WTC11 (cell line): ENCODE data around the gene SENP3. TPM values are rescaled to one million over a fixed set of nuclear protein-coding genes. Genes with fewer than 3 reads are reported as not detected.

ENCODE experiments used
- ATAC-seq: fragments of 200-7000 bp; cut with Tn5 transposase; 2 replicates; pipeline ENCODE4 v1.10.0; 2021; ENCODE audit warnings: mild to moderate bottlenecking, moderate library complexity
- CTCF ChIA-PET: fragments of 300-600 bp; sonication (Branson Sonifier 250); formaldehyde crosslinking; loops from one replicate; lab custom pipeline; 2021; ENCODE audit warnings: antibody characterized with exemption; lab: Charles Lee
- POLR2A ChIA-PET: fragments of 350-600 bp; sonication (Branson Sonifier 250); formaldehyde crosslinking; loops from one replicate; lab custom pipeline; 2021; ENCODE audit warnings: antibody characterized with exemption; lab: Charles Lee
- DNase-seq: peaks from one replicate; pipeline ENCODE4 v3.0.0; 2021; ENCODE audit warnings: low spot score
- H3K27ac Mint-ChIP-seq: 2 replicates; pipeline ENCODE4 v1.8.0; 2021; ENCODE audit warnings: mixed read lengths
- H3K27me3 Mint-ChIP-seq: 2 replicates; pipeline ENCODE4 v1.8.0; 2021; ENCODE audit warnings: low read depth, mild to moderate bottlenecking, moderate library complexity, mixed read lengths
- H3K36me3 Mint-ChIP-seq: 2 replicates; pipeline ENCODE4 v1.8.0; 2021; ENCODE audit warnings: mixed read lengths
- H3K4me1 Mint-ChIP-seq: 2 replicates; pipeline ENCODE4 v1.8.0; 2022; ENCODE audit warnings: mixed read lengths
- H3K4me3 Mint-ChIP-seq: 2 replicates; pipeline ENCODE4 v1.8.0; 2021; ENCODE audit warnings: mild to moderate bottlenecking, moderate library complexity, mixed read lengths
- H3K9me3 Mint-ChIP-seq: 2 replicates; pipeline ENCODE4 v1.8.0; 2021; ENCODE audit warnings: mixed read lengths
- EMX1 ChIP-seq: fragments of 250-450 bp; sonication (Bioruptor Pico); IDR thresholded peaks from 2 replicates; pipeline ENCODE4 v1.8.0; 2021; ENCODE audit warnings: mild to moderate bottlenecking
- ETV6 ChIP-seq: sonication (generic); formaldehyde crosslinking; IDR thresholded peaks from 2 replicates; pipeline ENCODE4 v1.8.1; 2022; ENCODE audit warnings: mild to moderate bottlenecking, missing genetic modification reagents
- FOXJ3 ChIP-seq: sonication (generic); formaldehyde crosslinking; IDR thresholded peaks from 2 replicates; pipeline ENCODE4 v1.9.0; 2021; ENCODE audit warnings: missing genetic modification reagents, mild to moderate bottlenecking, borderline replicate concordance
- GRHL2 ChIP-seq: fragments of 250-450 bp; sonication (Bioruptor Pico); IDR thresholded peaks from 2 replicates; pipeline ENCODE4 v1.8.0; 2022; ENCODE audit warnings: mild to moderate bottlenecking, moderate library complexity; ENCODE audit not compliant: insufficient replicate concordance, severe bottlenecking
- NFATC4 ChIP-seq: fragments of 250-450 bp; sonication (Bioruptor Pico); IDR thresholded peaks from 2 replicates; pipeline ENCODE4 v1.9.0; 2021; ENCODE audit warnings: mild to moderate bottlenecking
- NR1H2 ChIP-seq: sonication (generic); formaldehyde crosslinking; IDR thresholded peaks from 2 replicates; pipeline ENCODE4 v1.9.0; 2021; ENCODE audit warnings: mild to moderate bottlenecking, moderate library complexity, missing genetic modification reagents
- NR2C2 ChIP-seq: sonication (generic); formaldehyde crosslinking; IDR thresholded peaks from 2 replicates; pipeline ENCODE4 v1.8.0; 2022; ENCODE audit warnings: mild to moderate bottlenecking, missing genetic modification reagents
- TCF7 ChIP-seq: sonication (generic); formaldehyde crosslinking; IDR thresholded peaks from 2 replicates; pipeline ENCODE4 v1.8.0; 2022; ENCODE audit warnings: mild to moderate bottlenecking, low read depth, missing genetic modification reagents, moderate library complexity
- TEAD4 ChIP-seq: sonication (generic); formaldehyde crosslinking; IDR thresholded peaks from 2 replicates; pipeline ENCODE4 v1.8.0; 2022; ENCODE audit warnings: mild to moderate bottlenecking, missing genetic modification reagents
- ZNF121 ChIP-seq: sonication (generic); formaldehyde crosslinking; IDR thresholded peaks from 2 replicates; pipeline ENCODE4 v1.8.0; 2023; ENCODE audit warnings: missing genetic modification reagents
- ZNF138 ChIP-seq: sonication (generic); formaldehyde crosslinking; conservative IDR thresholded peaks from 2 replicates; pipeline ENCODE4 v1.8.1; 2022; ENCODE audit warnings: mild to moderate bottlenecking, moderate library complexity, missing genetic modification reagents
- ZNF317 ChIP-seq: sonication (generic); formaldehyde crosslinking; IDR thresholded peaks from 2 replicates; pipeline ENCODE4 v1.8.1; 2023; ENCODE audit warnings: low read depth, mild to moderate bottlenecking, moderate library complexity, missing genetic modification reagents, borderline replicate concordance
- ZNF671 ChIP-seq: fragments of 250-450 bp; sonication (Bioruptor Pico); IDR thresholded peaks from 2 replicates; pipeline ENCODE4 v1.8.0; 2021; ENCODE audit warnings: mild to moderate bottlenecking
- total RNA-seq: library from RNA; stranded (reverse); gene quantifications from 3 replicates; pipeline ENCODE4 v1.2.3, GENCODE V29; 2021
- TF ChIP-seq, protein P1 (sequence below): fragments of 250-450 bp; sonication (Bioruptor Pico); IDR thresholded peaks from 2 replicates; pipeline ENCODE4 v1.8.0; 2021; ENCODE audit warnings: mild to moderate bottlenecking
- TF ChIP-seq, protein P2 (sequence below): sonication (generic); formaldehyde crosslinking; IDR thresholded peaks from 2 replicates; pipeline ENCODE4 v1.8.1; 2023; ENCODE audit warnings: mild to moderate bottlenecking, missing genetic modification reagents
- TF ChIP-seq, protein P3 (sequence below): sonication (generic); formaldehyde crosslinking; IDR thresholded peaks from 2 replicates; pipeline ENCODE4 v1.8.1; 2022; ENCODE audit warnings: missing genetic modification reagents, borderline replicate concordance
- TF ChIP-seq, protein P4 (sequence below): fragments of 250-450 bp; sonication (Bioruptor Pico); conservative IDR thresholded peaks from 2 replicates; pipeline ENCODE4 v1.9.0; 2021; ENCODE audit warnings: mild to moderate bottlenecking
- TF ChIP-seq, protein P5 (sequence below): sonication (generic); formaldehyde crosslinking; IDR thresholded peaks from 2 replicates; pipeline ENCODE4 v1.8.0; 2023; ENCODE audit warnings: missing genetic modification reagents
- TF ChIP-seq, protein P6 (sequence below): sonication (generic); formaldehyde crosslinking; IDR thresholded peaks from 2 replicates; pipeline ENCODE4 v1.8.1; 2022; ENCODE audit warnings: mild to moderate bottlenecking, missing genetic modification reagents, moderate library complexity, borderline replicate concordance

Gene SENP3
- total RNA-seq, 1 experiment from 2014 or later = 85.4 TPM

DNA sequence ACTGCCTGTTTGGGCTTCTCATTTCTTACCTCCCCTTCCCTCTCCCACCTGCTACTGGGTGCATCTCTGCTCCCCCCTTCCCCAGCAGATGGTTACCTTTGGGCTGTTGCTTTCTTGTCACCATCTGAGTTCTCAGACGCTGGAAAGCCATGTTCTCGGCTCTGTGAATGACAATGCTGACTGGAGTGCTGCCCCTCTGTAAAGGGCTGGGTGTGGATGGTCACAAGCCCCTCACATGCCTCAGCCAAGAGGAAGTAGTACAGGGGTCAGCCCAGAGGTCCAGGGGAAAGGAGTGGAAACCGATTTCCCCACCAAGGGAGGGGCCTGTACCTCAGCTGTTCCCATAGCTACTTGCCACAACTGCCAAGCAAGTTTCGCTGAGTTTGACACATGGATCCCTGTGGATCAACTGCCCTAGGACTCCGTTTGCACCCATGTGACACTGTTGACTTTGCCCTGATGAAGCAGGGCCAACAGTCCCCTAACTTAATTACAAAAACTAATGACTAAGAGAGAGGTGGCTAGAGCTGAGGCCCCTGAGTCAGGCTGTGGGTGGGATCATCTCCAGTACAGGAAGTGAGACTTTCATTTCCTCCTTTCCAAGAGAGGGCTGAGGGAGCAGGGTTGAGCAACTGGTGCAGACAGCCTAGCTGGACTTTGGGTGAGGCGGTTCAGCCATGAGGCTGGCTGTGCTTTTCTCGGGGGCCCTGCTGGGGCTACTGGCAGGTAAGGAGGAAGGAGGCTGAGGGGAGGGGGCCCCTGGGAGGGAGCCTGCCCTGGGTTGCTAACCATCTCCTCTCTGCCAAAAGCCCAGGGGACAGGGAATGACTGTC, 17.5 kb downstream of the SENP3 start, which contains the start of gene CD68 (continued):
- TF ChIP-seq ZNF671 (peak; percentile 97), ZNF138 (CRISPR knock-in tag) (0 out of 2 replicates have a peak, but pooled peaks have one; percentile 42)

DNA sequence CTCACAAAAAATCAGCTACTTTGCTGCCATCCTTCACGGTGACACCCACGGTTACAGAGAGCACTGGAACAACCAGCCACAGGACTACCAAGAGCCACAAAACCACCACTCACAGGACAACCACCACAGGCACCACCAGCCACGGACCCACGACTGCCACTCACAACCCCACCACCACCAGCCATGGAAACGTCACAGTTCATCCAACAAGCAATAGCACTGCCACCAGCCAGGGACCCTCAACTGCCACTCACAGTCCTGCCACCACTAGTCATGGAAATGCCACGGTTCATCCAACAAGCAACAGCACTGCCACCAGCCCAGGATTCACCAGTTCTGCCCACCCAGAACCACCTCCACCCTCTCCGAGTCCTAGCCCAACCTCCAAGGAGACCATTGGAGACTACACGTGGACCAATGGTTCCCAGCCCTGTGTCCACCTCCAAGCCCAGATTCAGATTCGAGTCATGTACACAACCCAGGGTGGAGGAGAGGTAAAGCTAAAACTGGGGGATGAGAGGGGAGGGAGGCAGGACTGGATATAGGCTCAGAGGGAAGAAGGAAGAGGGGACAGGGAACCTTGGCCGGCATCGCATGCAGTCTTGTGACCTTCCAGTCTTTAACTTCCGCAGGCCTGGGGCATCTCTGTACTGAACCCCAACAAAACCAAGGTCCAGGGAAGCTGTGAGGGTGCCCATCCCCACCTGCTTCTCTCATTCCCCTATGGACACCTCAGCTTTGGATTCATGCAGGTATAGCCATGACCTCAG, 18.3 kb downstream of the SENP3 start:
- Mint-ChIP-seq H3K36me3 (peaks cover 43% of the 10 kb centered on the region), H3K27ac (peak overlapping the region; percentile 75), H3K4me3 (no peak overlapping the region), H3K27me3 (no peaks in the 10 kb centered on the region), H3K9me3 (no peaks in the 10 kb centered on the region), H3K4me1 (peaks cover 64% of the 10 kb centered on the region)
- no peak for TF ChIP-seq ZNF138 (CRISPR knock-in tag)
- TF ChIP-seq TCF7 (CRISPR knock-in tag) = no peak
- no peak for TF ChIP-seq ETV6 (CRISPR knock-in tag)
- TF ChIP-seq ZNF317 (CRISPR knock-in tag) = no peak
- TF ChIP-seq NR1H2 (CRISPR knock-in tag) = no peak
- no peak for TF ChIP-seq TEAD4 (CRISPR knock-in tag)
- TF ChIP-seq, protein P1, sequence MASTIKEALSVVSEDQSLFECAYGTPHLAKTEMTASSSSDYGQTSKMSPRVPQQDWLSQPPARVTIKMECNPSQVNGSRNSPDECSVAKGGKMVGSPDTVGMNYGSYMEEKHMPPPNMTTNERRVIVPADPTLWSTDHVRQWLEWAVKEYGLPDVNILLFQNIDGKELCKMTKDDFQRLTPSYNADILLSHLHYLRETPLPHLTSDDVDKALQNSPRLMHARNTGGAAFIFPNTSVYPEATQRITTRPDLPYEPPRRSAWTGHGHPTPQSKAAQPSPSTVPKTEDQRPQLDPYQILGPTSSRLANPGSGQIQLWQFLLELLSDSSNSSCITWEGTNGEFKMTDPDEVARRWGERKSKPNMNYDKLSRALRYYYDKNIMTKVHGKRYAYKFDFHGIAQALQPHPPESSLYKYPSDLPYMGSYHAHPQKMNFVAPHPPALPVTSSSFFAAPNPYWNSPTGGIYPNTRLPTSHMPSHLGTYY = no peak
- TF ChIP-seq GRHL2 = no peak
- TF ChIP-seq, protein P2, sequence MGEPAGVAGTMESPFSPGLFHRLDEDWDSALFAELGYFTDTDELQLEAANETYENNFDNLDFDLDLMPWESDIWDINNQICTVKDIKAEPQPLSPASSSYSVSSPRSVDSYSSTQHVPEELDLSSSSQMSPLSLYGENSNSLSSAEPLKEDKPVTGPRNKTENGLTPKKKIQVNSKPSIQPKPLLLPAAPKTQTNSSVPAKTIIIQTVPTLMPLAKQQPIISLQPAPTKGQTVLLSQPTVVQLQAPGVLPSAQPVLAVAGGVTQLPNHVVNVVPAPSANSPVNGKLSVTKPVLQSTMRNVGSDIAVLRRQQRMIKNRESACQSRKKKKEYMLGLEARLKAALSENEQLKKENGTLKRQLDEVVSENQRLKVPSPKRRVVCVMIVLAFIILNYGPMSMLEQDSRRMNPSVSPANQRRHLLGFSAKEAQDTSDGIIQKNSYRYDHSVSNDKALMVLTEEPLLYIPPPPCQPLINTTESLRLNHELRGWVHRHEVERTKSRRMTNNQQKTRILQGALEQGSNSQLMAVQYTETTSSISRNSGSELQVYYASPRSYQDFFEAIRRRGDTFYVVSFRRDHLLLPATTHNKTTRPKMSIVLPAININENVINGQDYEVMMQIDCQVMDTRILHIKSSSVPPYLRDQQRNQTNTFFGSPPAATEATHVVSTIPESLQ (CRISPR knock-in tag) = no peak
- TF ChIP-seq NFATC4 (CRISPR knock-in tag) = no peak
- no peak for TF ChIP-seq ZNF121 (CRISPR knock-in tag)
- DNase-seq = no peak
- ATAC-seq = no peak
- POLR2A ChIA-PET = interaction anchor here (0.8 to 2.6 kb wide), 3 partner anchors 10 to 107 kb away, joined by 3 to 17 read pairs (median 12); partner anchors contain the start of genes SOX15, TP53 and WRAP53
- CTCF ChIA-PET = interaction anchor here (1.3 to 4.3 kb wide), 6 partner anchors 10 to 108 kb away, joined by 3 to 36 read pairs (median 7); partner anchors contain the start of genes SOX15, TP53 and WRAP53

DNA sequence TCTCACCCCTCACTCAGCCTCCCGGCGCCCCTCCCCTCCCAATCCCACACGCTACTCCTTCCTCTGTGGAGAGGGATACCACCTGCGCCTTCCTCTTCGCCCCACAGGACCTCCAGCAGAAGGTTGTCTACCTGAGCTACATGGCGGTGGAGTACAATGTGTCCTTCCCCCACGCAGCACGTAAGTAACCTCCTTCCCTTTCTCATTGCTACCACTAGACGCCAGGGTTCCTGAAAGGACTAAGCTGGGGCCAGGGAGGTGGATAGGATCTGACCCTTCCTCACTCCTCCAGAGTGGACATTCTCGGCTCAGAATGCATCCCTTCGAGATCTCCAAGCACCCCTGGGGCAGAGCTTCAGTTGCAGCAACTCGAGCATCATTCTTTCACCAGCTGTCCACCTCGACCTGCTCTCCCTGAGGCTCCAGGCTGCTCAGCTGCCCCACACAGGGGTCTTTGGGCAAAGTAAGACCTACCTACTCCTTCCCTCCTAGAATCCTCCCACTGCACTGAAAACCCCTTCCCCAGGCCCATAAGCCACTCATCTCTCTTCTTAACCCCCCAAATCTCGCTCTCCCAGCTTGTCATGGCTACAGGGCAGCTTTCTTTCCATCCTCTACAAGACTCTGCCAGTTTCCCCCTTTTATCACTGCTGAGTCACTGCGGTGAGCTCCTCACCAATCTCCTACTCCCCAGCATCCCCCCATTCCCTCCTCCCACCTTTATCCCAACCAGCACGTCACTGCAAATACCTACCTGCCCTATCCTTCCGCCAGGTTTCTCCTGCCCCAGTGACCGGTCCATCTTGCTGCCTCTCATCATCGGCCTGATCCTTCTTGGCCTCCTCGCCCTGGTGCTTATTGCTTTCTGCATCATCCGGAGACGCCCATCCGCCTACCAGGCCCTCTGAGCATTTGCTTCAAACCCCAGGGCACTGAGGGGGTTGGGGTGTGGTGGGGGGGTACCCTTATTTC, 19.2 kb downstream of the SENP3 start:
- TF ChIP-seq, protein P3, sequence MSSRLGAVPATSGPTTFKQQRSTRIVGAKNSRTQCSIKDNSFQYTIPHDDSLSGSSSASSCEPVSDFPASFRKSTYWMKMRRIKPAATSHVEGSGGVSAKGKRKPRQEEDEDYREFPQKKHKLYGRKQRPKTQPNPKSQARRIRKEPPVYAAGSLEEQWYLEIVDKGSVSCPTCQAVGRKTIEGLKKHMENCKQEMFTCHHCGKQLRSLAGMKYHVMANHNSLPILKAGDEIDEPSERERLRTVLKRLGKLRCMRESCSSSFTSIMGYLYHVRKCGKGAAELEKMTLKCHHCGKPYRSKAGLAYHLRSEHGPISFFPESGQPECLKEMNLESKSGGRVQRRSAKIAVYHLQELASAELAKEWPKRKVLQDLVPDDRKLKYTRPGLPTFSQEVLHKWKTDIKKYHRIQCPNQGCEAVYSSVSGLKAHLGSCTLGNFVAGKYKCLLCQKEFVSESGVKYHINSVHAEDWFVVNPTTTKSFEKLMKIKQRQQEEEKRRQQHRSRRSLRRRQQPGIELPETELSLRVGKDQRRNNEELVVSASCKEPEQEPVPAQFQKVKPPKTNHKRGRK (CRISPR knock-in tag) = no peak
- TF ChIP-seq FOXJ3 = no peak
- no peak for TF ChIP-seq TCF7 (CRISPR knock-in tag)
- no peak for TF ChIP-seq NR2C2
- TF ChIP-seq, protein P4, sequence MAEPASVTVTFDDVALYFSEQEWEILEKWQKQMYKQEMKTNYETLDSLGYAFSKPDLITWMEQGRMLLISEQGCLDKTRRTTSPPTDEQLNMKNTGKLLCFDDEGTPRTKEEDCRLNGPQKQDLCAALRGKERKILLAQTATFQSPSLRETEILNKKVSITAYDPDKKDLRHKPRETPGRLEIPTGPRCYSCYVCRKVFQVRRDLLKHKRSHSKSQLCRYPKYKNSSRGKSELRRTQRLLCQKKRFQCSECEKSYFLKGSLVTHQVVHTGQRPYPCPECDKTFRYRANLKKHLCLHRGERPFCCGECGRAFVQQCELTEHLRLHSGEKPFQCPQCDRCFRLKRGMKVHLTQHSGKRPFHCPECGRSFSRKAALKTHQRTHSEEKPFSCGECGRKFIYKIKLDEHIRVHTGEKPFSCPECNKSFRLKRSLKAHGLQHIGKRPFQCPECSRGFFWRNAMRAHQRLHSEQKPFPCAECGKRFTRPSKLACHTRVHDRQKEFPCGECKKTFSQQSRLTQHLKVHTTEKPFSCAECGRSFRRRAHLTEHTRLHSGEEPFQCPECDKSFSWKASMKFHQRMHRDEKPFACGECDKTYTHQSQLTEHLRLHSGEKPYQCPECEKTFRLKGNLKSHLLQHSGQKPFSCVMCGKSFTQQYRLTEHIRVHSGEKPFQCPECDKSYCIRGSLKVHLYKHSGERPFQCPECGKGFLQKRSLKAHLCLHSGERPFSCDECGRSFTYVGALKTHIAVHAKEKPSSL (CRISPR knock-in tag) = no peak
- TF ChIP-seq, protein P5, sequence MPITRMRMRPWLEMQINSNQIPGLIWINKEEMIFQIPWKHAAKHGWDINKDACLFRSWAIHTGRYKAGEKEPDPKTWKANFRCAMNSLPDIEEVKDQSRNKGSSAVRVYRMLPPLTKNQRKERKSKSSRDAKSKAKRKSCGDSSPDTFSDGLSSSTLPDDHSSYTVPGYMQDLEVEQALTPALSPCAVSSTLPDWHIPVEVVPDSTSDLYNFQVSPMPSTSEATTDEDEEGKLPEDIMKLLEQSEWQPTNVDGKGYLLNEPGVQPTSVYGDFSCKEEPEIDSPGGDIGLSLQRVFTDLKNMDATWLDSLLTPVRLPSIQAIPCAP = no peak
- no peak for TF ChIP-seq EMX1 (CRISPR knock-in tag)
- TF ChIP-seq, protein P6, sequence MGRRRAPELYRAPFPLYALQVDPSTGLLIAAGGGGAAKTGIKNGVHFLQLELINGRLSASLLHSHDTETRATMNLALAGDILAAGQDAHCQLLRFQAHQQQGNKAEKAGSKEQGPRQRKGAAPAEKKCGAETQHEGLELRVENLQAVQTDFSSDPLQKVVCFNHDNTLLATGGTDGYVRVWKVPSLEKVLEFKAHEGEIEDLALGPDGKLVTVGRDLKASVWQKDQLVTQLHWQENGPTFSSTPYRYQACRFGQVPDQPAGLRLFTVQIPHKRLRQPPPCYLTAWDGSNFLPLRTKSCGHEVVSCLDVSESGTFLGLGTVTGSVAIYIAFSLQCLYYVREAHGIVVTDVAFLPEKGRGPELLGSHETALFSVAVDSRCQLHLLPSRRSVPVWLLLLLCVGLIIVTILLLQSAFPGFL = no peak
- ATAC-seq (no peak), DNase-seq (no peak)
- H3K4me1 Mint-ChIP-seq = peaks cover 58% of the 10 kb centered on the region
- ChIA-PET POLR2A (interaction anchor here (0.8 to 2.6 kb wide), 4 partner anchors 9 to 106 kb away, joined by 3 to 17 read pairs (median 5); partner anchors contain the start of genes ATP1B2 and SOX15), CTCF (interaction anchor here (1.3 to 4.3 kb wide), 5 partner anchors 9 to 92 kb away, joined by 3 to 36 read pairs (median 6); partner anchors contain the start of gene SOX15)
- no peaks in the 10 kb centered on the region for H3K27me3 Mint-ChIP-seq
- no peaks in the 10 kb centered on the region for H3K9me3 Mint-ChIP-seq
- H3K27ac Mint-ChIP-seq = peak overlapping the region; percentile 81
- peaks cover 36% of the 10 kb centered on the region for H3K36me3 Mint-ChIP-seq
- no peak overlapping the region for H3K4me3 Mint-ChIP-seq
